Activated gamma-delta T cell treated with Interleukin-2 at 50 U/mL for 16 hours (primary cell): Measurements from ENCODE around the gene PDE4B.

ENCODE experiments used
- DNase-seq: peaks from one replicate; pipeline ENCODE4 v3.0.0-alpha.2; 2020

The PDE4B gene

GRCh38 chr1:65792669-65793358 is at the start of gene PDE4B:
Gene PDE4B, plus strand, starts transcription at chr1:65792895.
- no peak for DNase-seq

GRCh38 chr1:65744731-65745130 is 48.0 kb upstream of the PDE4B start:
- DNase-seq: no peak

GRCh38 chr1:65751961-65752360 is 40.7 kb upstream of the PDE4B start:
- DNase-seq: no peak

- no peak for DNase-seq
Measured at GRCh38 chr1:65756616-65757015, 36.1 kb upstream of the PDE4B start.

GRCh38 chr1:65757531-65757930 is 35.2 kb upstream of the PDE4B start:
- DNase-seq: no peak

- DNase-seq: no peak
Measured at GRCh38 chr1:65758128-65758527, 34.6 kb upstream of the PDE4B start.

- no peak for DNase-seq
Measured at GRCh38 chr1:65759516-65759915, 33.2 kb upstream of the PDE4B start.

GRCh38 chr1:65762081-65762862 is 30.4 kb upstream of the PDE4B start:
- DNase-seq: no peak

- DNase-seq: no peak
Measured at GRCh38 chr1:65764052-65764451, 28.6 kb upstream of the PDE4B start.

- DNase-seq: no peak
Measured at GRCh38 chr1:65765631-65766030, 27.1 kb upstream of the PDE4B start.

- DNase-seq: no peak
Measured at GRCh38 chr1:65769636-65770035, 23.1 kb upstream of the PDE4B start.

GRCh38 chr1:65772607-65773006 is 20.1 kb upstream of the PDE4B start:
- no peak for DNase-seq

GRCh38 chr1:65773391-65774123 is 19.1 kb upstream of the PDE4B start:
- DNase-seq: no peak

- no peak for DNase-seq
Measured at GRCh38 chr1:65788762-65789161, 3.9 kb upstream of the PDE4B start.

- no peak for DNase-seq
Measured at GRCh38 chr1:65791396-65791795, 1.3 kb upstream of the PDE4B start.

GRCh38 chr1:65791801-65792668 is 660 bp upstream of the PDE4B start:
- DNase-seq: no peak

GRCh38 chr1:65793359-65793732 is 651 bp downstream of the PDE4B start:
- no peak for DNase-seq

GRCh38 chr1:65795311-65795710 is 2.6 kb downstream of the PDE4B start:
- DNase-seq: no peak

GRCh38 chr1:65799601-65800000 is 6.9 kb downstream of the PDE4B start:
- DNase-seq: no peak

- no peak for DNase-seq
Measured at GRCh38 chr1:65804584-65804983, 11.9 kb downstream of the PDE4B start.

GRCh38 chr1:65812065-65812464 is 19.4 kb downstream of the PDE4B start:
- DNase-seq: no peak

GRCh38 chr1:65813956-65814355 is 21.3 kb downstream of the PDE4B start:
- no peak for DNase-seq

- DNase-seq: no peak
Measured at GRCh38 chr1:65814752-65815151, 22.1 kb downstream of the PDE4B start.
